IMR-90 (cell line): ENCODE results near the gene COL25A1.

Source experiments
- POLR2A ChIP-seq: IDR thresholded peaks from 2 replicates; pipeline ENCODE4 v1.6.1; 2012; ENCODE audit warnings: mild to moderate bottlenecking, low read depth, low read length
- TF ChIP-seq, protein P1 (sequence below): conservative IDR thresholded peaks from 2 replicates; pipeline ENCODE4 v1.5.1; 2012; ENCODE audit warnings: mild to moderate bottlenecking, low read depth, low read length, improper control_type of control experiment

DNA sequence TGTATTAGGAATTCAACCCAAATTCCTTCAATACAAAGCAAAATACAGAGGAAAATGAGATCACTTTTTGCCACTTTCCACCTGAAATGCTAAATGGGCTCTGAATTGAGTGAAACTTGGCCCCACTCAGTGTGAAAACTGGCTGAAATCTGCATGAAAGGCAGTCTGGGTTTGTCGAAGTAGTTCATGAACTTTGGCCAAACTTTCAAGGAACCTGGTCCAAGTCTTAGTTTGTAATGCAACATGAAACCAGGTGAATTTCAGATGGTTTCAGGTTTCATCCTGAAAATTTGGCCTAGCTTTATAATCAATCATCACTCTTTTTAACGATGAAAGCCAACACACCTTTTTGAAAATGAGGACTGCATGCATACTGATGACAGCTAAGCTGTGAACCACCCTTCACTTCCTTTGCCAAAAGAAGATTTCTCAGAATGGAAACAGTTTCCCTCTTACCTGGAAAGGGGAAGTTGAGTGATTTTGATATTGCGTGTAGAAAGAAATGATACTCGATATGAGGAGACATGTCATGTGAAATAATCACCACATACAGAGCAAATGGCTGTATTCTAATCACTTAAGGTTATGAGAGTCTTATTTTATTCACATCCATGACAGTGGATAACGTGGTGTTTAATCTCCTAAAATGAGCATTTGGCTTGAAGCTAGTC, 329.7 kb downstream of the COL25A1 start:
- TF ChIP-seq, protein P1, sequence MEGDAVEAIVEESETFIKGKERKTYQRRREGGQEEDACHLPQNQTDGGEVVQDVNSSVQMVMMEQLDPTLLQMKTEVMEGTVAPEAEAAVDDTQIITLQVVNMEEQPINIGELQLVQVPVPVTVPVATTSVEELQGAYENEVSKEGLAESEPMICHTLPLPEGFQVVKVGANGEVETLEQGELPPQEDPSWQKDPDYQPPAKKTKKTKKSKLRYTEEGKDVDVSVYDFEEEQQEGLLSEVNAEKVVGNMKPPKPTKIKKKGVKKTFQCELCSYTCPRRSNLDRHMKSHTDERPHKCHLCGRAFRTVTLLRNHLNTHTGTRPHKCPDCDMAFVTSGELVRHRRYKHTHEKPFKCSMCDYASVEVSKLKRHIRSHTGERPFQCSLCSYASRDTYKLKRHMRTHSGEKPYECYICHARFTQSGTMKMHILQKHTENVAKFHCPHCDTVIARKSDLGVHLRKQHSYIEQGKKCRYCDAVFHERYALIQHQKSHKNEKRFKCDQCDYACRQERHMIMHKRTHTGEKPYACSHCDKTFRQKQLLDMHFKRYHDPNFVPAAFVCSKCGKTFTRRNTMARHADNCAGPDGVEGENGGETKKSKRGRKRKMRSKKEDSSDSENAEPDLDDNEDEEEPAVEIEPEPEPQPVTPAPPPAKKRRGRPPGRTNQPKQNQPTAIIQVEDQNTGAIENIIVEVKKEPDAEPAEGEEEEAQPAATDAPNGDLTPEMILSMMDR: no peak
- TF ChIP-seq POLR2A: no peak
